NCI-H2081 (cell line): Measurements from ENCODE around the gene IRS4.

ENCODE experiments used
- DNase-seq, 2 experiments: peaks; one replicate each; lab custom pipeline; 2025; lab: John Stamatoyannopoulos, UW

Gene IRS4

DNA sequence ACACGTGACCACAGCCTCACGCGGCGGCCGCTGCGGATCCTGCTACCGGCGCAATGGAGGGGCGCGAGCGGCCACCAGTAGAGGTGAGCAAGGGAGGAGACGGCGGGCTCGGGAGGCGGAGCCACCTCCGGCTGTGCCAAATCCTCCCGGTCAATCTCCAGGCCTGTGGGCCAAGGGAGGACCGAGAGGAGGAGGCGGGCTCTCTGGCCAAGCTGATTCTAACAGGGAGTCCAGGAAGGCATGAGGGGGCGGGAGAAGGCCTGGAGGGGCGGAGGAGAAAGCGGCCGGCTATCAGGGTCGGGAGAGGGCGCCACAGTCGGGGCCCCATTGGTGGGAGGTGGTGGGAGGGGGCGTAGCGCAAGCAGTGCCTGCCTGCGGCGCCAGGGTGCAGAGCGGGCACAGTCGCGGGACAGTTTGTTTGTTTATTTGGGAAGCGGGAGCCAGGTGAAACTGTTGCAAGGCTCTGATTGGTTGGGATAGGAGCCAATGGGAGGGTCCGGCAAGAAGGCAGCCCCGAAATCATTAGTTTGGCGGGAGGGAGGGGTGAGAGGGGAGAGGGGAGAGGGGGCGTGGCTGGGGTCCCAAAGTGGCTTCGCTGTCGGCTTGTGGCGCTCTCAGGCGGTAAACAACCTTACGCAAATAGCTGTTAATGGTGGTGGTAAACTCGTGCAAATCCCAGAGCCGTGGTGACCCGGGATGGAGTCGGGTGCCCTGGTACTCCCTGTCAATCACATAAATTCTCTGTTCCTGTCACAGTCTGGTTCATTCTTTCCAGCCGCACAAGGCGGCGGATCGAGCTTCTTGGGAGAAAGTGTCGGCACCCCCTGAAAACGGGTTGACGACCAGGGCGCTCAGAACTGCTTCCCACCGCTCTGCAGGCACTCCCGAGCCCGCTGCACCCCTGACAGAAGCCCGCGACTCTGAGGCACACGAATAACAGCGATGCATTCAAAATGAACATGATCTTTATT, at the start of gene IRS4:
TSS of gene IRS4 (minus strand) at position 55 of the 971 bp plus-strand sequence.
- DNase-seq: peak; percentile 44 to 46

DNA sequence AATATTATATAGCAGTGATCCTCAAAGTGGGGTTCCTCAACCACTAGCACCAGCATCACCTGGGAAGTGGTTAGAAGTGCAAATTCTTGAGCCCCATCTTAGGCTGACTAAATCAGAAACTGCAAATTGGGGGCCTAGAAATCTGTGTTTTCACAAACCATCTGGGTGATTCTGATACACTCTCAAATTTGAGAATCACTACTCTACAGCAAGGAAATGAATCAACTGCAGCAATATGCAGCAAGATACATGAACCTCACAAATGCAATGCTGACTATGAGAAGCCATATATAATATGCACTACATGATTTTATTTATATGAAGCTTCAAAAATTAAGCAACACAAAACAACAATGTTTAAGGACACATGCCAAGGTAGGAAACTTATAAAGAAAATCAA, 36.2 kb upstream of the IRS4 start:
- no peak for DNase-seq

DNA sequence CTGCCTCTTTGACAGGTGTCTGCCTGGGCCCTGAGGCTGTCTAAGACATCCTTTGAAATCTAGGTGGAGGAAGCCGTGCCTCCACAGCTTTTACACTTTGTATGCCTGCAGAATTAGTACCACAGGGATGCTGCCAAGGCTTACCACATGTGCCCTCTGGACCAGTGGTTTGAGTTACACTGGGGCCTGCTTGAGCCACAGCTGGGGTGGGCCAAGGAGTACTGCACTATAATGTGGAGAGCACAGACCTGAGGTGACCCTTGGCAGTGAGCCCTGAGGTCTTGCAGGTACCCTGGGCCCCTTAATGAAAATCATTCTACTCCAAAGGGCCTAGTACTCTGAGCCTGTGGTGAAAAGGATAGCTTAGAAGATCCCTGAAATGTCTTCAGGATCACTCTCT, 27.2 kb upstream of the IRS4 start:
- DNase-seq: no peak

DNA sequence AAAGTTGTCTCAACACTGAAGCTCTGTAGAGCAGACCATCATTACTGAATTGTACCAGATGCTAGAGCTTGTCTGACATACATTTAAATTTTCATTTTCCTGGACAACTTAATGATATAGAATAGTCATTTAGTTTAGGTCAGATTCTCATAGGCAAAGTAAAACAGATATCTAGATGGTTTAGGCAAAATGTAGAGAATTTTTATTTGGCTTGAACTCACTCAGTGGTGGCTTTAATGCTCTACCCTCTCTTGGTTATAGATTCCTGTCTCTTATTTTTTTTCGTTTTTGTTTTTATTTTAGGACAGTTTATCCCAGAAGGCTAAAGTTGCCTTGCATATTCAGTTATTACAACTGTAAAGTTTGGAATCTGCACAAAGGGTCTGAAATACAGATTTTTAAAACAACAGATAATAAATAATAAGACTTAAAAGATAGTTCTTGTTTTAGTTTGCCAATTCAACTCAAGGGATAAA, 4.0 kb upstream of the IRS4 start:
- no peak for DNase-seq

DNA sequence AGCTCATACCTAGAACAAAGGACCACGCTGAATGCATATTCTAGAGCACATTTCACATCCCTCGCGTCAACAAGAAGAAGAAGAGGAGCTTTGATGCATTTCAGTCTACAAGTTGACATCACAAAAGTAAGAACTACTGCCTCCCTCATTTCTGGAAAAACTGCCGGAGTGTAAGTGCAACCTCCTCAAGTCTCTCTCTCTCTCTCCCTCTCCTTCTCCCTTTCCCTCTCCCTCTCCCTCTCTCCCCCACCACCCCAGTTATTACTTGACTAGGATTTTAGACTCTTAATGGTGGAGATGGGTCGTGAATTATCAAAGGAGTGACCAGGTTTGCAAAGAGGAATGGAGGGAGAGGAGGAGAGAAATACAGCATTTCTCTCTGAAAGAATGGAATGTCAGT, 1.4 kb upstream of the IRS4 start:
- no peak for DNase-seq

DNA sequence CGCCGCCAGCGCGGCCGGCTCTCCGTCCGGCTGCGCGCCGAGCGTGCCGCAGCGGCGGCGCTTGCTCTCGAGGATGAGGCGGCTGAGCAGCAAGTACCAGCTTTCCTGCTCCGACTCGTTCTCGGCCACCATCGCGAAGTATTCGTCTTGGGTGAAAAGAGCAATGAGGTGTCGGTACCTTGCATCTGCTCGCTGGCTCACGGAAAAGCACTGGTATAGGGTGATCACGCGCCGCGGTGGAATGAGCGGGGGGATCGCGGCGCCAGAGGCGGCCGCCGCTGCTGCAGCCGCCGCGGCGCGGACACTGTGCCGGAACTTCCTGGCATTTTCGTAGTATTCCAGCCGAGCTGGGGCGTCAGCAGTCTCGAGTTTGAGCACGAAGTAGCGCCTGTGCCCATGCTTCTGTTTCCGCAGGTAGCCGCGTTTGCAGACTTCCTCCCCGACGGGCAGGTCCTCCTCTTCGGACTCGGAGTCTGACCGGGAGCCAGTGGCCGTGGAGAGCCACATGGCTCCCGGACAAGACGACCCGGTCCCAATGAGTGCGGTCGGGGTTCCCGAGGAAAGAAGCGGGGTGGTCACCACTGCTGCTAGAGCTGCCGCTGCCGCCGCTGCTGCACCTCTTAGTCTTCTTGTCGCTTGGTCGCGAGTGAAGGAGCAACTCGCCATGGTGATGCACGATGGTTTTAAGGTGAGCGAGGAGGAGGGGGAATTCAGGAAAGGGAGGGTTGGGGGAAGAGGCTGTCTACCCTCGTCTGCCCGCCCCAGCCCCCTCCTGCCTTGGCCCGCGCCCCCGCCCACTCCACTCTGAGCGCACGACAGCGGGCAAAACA, 469 bp downstream of the IRS4 start:
- peak; percentile 7 to 66 for DNase-seq

DNA sequence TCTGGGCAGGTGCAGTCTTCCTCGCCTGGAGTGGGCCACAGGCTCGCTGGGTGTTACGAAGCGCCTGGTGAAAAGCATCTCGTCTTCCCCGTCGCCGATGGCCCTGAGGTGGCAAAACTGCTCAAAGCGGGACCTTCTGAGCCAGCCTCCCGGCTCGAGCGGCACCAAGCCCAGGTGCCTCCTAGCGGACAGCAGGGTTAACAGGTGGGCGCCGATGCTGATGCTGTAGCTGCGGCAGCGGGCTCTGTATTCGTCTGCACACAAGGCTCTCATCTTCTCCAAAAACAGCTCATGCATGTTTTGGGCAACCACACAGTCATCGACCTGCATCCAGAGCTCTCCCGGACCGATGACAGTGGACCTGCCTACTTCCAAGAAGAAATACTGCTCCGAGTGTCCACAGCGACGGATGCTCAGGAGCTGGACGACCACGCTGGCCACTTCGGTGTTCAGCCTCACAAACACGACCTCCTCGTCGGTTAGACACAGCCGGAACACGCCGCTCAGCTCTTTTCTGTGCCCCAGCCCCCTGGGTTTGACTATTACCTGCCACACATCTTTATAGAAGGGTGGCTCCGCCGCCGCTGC, 1.2 kb downstream of the IRS4 start:
- DNase-seq: peak; percentile 33 to 54

DNA sequence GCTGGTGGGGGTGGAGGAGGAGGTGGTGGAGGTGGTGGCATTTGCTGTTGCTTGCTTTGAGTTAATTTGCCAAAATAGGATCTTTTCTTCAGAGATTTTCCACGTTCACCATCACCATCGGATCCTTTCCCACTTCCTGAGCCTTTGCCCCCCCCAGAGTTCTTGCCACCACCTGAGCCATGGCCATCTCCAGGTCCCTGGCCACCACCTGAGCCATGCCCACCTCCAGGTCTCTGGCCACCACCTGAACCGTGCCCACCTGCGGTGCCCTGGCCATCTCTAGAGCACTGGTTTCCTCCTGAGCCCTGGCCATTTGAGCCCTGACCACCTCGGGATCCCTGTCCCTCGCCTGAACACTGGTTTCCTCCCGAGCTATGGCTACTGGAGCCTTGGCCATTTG, 1.9 kb downstream of the IRS4 start:
- no peak for DNase-seq

DNA sequence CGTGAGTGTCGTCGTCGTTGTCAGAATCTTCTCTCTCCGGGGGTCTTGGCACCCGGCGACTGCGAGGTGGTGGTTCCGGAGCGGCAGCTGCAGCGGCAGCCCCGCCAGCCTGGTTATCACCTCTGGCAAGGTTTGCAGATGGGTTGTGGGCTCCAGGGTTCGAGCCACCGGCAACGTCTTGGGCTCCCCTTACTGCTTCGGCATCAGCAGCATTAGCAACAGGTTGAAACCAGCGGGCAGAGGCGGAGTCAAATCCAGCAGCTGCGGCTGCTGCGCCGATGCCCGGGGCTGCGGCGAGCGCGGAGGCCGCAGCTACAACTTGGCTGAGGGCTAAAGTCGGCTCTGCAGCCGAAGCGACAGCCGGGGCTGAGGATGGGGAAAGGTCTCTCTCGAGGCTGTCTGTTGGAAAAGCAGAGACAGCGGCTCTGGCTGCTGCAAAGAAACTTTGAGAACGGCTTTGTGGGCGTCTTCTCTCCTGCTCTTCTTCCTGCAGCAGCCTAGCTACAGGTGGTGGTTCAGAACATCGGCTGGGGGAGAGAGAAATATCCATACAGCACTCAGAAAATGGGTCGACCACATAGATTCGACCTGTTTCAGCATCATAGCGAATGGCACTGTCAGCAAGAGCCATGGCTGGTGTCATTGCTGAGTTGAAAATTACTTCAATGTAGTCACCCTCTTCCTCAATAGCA, 3.6 kb downstream of the IRS4 start:
- peak in 1 of 2 experiments; percentile 37 for DNase-seq

DNA sequence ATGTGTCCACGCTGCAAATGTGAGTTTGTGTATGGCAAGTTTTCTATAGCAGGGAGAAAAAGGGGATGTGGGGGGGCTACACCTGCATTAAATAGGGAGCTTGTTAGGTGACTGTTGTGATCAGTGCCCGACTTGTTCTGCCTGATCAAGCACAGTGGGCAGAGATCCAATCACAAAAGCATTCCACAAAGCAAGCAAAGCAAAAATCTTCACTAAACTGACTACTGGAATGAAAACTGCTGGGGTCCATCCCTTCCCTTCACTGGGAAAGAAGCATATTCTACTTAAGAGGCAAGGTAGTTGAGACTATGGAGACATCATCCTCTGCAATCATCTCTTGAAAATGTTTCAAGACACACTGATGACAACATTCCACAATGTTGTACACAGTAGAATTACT, 5.2 kb downstream of the IRS4 start:
- no peak for DNase-seq

DNA sequence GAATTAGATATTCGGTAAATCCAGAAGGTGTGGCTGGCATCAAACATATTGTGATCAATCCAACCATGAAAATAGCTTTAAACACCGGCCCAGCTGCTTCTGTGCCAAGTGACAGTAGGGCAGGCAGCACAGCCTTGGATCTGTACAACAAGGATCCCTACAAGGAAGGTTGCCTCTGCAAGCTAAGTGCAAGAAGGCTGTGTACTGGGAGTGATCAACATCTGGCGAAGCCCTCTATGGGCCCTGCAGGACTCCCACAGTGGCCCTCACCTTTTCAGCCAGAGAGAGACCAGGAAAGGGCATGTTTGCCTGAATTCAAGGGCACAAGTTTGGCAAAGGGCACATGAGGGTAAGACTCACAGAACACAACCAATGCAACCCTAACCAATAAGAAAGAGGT, 9.6 kb downstream of the IRS4 start:
- no peak for DNase-seq

DNA sequence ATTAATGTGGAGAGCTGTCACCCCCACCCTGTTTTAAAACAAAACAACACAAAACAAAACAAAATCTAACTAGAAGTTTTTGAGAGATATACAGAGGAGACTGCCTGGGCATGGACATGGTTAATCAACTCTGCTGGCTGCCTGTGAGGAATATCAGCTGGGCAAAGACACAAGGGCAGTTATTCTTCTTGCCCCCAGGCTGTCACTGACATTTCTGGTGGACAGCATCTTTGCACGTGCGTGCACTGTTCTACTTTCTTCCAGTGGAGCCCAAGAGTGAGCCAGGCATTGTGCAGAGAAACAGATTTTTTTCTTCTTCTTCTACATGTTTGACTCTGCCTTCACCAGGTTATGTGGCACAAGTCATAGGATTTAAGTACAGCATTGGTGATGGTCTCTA, 13.8 kb downstream of the IRS4 start:
- DNase-seq: no peak

DNA sequence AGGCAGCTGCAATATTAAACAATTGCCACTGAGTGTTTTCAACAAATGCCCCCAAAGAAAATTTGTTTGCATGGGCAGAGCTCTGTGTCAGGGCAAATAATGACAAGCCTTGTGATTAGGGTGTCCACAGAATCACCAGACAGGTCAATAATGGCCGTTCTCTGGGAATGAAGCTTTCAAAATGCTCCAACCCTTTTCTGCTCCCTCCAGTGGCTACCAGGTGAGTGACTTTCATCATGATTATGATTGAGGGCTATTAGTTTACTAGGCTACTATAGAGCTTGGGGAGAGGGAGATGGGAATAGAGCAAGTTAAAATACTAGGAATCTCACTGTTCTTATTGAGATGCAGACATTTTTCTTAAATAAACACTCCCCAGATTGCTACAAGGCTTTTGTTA, 23.5 kb downstream of the IRS4 start:
- DNase-seq: peak in 1 of 2 experiments; percentile 7

DNA sequence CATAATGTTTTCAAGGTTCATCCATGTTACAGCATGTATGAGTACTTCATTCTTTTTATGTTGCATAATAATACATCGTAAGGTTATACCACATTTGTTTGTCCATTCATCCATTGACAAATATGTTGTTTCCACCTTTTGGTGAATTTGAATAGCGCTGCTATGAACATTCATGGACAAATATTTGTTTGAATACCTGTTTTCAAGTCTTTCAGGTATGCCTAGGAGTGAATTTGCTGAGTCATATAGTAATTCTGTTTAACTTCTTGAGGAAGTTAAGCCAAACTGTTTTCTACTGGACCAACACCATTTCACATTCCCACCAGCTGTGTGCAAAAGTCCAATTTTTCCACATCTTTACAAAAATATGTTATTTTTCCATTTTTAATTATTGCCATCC, 31.5 kb downstream of the IRS4 start:
- DNase-seq: no peak

DNA sequence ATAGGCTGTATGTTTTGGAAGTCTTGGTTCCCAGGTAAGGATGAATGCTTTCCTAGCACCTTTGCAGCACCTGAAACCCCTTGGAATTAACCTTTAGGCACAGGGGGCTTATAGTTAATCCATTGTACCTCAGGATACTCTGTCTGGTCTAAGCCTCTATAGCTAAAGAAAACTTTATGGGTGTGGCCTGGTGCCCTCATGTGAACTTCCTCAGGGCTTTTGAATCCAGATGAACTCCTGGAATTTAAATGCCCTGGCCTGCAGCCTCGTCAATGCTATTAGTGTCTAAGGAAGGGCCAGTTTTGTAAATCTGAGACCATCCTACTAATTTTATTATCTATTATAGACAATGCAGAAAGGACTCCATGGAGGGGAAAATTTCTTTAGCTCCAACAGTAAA, 33.8 kb downstream of the IRS4 start:
- no peak for DNase-seq

DNA sequence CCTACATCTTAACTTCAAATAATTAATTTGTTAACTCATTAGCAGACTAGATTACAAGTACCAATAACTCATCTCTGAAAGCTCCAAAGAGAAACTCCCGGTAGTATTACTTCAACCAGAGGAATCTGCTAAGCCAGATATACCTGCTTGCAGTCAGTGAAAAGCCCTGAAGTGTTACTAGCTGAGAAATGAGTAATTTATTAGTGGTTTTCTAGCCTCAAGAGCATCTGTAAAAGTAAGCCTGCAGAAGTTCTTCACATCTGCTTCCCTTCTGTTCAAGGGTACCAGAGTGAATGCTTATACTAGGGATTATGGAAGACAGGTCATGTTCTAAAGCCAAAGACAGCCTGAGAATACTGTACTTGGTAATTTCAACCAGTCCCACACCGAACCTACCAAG, 34.7 kb downstream of the IRS4 start:
- DNase-seq: no peak

DNA sequence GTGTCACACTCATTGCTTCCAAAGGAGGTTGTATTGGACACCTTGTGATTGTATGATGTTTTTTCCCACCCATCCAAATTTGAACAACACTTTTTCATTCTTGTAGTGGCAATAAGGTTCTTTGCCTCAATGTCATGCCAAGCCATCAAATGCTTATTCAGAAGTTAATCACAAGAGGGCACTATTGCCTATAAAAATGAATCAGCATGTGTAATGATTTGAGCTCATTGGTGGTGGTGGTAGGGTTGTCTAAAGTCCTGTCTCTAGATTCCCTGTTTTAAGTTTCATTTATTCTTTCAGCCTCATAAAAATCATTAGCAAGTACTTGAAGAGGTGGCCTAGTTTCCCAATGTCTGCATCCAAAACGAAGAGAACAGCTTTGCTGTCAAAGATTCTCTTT, 37.0 kb downstream of the IRS4 start:
- peak; percentile 53 to 55 for DNase-seq

DNA sequence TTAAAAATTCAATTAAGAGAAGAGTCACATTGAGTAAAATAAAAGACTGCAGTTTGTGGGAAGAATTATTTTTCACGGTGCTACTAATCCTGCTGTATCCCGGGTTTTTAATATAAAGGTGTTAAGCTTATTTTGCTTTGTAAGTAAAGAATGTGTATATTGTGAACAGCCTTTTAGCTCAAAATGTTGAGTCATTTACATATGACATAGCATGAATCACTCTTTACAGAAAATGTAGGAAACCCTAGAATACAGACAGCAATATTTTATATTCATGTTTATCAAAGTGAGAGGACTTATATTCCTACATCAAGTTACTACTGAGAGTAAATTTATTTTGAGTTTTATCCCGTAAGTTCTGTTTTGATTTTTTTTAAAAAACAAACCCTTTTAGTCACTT, 39.7 kb downstream of the IRS4 start:
- no peak for DNase-seq
